Esophagus squamous epithelium (tissue), 4 donors: ENCODE results near the gene C18orf32.

Experiments
- POLR2A ChIP-seq, 4 donors: fragments of 450-650 bp; IDR thresholded peaks; one replicate each; pipeline ENCODE4 v1.6.1; 2017; ENCODE audit warnings: antibody characterized with exemption in 4 of 4, mild to moderate bottlenecking in 4 of 4, moderate library complexity in 3 of 4
- TF ChIP-seq, protein P1 (sequence below), 6 experiments: fragments of 450-650 bp in 4 of 6; fragments of 200-600 bp in 2 of 6; sonication (generic) in 2 of 6; IDR thresholded peaks; one replicate each; pipeline ENCODE4 v1.5.1; 2016 to 2019; ENCODE audit warnings: antibody characterized with exemption in 6 of 6, mild to moderate bottlenecking in 4 of 6, moderate library complexity in 4 of 6

DNA sequence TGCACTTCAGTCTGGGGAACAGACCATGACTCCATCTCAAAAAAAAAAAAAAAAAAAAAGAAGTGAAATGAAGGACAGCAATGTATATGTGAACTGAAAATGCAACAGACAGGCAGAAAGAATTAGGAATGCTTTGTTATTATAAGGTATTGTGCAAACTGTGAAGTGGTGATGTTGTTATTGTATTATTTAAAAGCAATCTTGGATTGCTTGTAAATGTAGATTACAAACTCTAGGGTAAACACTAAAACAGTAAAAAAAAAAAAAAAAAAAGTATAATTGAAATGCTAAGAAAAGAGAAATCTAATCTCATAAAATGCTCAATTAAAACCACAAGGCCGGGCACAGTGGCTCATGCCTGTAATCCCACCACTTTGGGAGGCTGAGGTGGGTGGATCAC, 51.9 kb downstream of the C18orf32 start:
- TF ChIP-seq, protein P1, sequence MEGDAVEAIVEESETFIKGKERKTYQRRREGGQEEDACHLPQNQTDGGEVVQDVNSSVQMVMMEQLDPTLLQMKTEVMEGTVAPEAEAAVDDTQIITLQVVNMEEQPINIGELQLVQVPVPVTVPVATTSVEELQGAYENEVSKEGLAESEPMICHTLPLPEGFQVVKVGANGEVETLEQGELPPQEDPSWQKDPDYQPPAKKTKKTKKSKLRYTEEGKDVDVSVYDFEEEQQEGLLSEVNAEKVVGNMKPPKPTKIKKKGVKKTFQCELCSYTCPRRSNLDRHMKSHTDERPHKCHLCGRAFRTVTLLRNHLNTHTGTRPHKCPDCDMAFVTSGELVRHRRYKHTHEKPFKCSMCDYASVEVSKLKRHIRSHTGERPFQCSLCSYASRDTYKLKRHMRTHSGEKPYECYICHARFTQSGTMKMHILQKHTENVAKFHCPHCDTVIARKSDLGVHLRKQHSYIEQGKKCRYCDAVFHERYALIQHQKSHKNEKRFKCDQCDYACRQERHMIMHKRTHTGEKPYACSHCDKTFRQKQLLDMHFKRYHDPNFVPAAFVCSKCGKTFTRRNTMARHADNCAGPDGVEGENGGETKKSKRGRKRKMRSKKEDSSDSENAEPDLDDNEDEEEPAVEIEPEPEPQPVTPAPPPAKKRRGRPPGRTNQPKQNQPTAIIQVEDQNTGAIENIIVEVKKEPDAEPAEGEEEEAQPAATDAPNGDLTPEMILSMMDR (IDR thresholded peaks at IDR 0.05), result no peak
- TF ChIP-seq POLR2A (IDR thresholded peaks at IDR 0.05), result no peak
